ENCODE measurements around the gene SERPINA1. TPM values are rescaled to one million over a fixed set of nuclear protein-coding genes. Genes with fewer than 3 reads are reported as not detected.

The SERPINA1 gene
- total and polyA plus RNA-seq, 4 donors = 10,220 to 47,972 (median 25,583) TPM

GRCh38 chr14:94361682-94362081 is 26.7 kb downstream of the SERPINA1 start:
- Histone ChIP-seq H3K27me3 (ENCODE audit: control insufficient read depth in 4 of 4, insufficient read depth in 4 of 4, low read length in 3 of 4) (no peaks in the 10 kb centered on the region), H3K9me3 (ENCODE audit: control insufficient read depth in 4 of 4, low read length in 3 of 4) (no peaks in the 10 kb centered on the region), H3K27ac (ENCODE audit: low read depth in 1 of 2, low read length in 2 of 2) (no peak overlapping the region), H3K4me3 (ENCODE audit: low read depth in 1 of 3, low read length in 3 of 3) (no peak overlapping the region), H3K36me3 (ENCODE audit: control insufficient read depth in 4 of 4, insufficient read depth in 3 of 4, low read depth in 1 of 4, low read length in 3 of 4) (no peaks in the 10 kb centered on the region), H3K4me1 (ENCODE audit: control insufficient read depth in 4 of 4, insufficient read depth in 4 of 4, low read length in 3 of 4) (peaks cover 0 to 5% (median 1%) of the 10 kb centered on the region in 4 donors), H3K9ac (ENCODE audit: low read depth in 1 of 2, low read length in 2 of 2) (no peak overlapping the region)
- 95% methylated on average over 6 of the region's 7 CpGs for WGBS
- TF ChIP-seq REST (IDR thresholded peaks at IDR 0.05) = no peak
- TF ChIP-seq JUND (IDR thresholded peaks at IDR 0.05) = no peak
- TF ChIP-seq HNF4A (conservative IDR thresholded peaks at IDR 0.05) = no peak
- TF ChIP-seq TAF1 (conservative IDR thresholded peaks at IDR 0.05) = no peak
- TF ChIP-seq EGR1 (IDR thresholded peaks at IDR 0.05; ENCODE audit: low read depth in 2 of 2) = no peak
- no peak for TF ChIP-seq HNF4G (IDR thresholded peaks at IDR 0.05)
- TF ChIP-seq SP1 (IDR thresholded peaks at IDR 0.05) = no peak
- TF ChIP-seq FOXA1 (IDR thresholded peaks at IDR 0.05) = no peak
- no peak for TF ChIP-seq RXRA (IDR thresholded peaks at IDR 0.05)
- TF ChIP-seq GABPA (IDR thresholded peaks at IDR 0.05 in 1 of 2, conservative IDR thresholded peaks at IDR 0.05 in 1 of 2) = no peak
- DNase-seq (ENCODE audit: low spot score) = peak; percentile 16

- H3K9ac ChIP-seq (ENCODE audit: low read depth in 1 of 2, low read length in 2 of 2) = no peak overlapping the region
Observed at GRCh38 chr14:94360945-94361565, 27.3 kb downstream of the SERPINA1 start.

More at GRCh38 chr14:94360945-94361565, 27.3 kb downstream of the SERPINA1 start:
- H3K4me1 ChIP-seq (ENCODE audit: control insufficient read depth in 4 of 4, insufficient read depth in 4 of 4, low read length in 3 of 4) = peaks cover 0 to 7% (median 5%) of the 10 kb centered on the region in 4 donors
- WGBS = 73% methylated on average over 7 of the region's 7 CpGs
- no peak overlapping the region for H3K27ac ChIP-seq (ENCODE audit: low read depth in 1 of 2, low read length in 2 of 2)
- no peak overlapping the region for H3K4me3 ChIP-seq (ENCODE audit: low read depth in 1 of 3, low read length in 3 of 3)
- H3K36me3 ChIP-seq (ENCODE audit: control insufficient read depth in 4 of 4, insufficient read depth in 3 of 4, low read depth in 1 of 4, low read length in 3 of 4) = no peaks in the 10 kb centered on the region
- H3K27me3 ChIP-seq (ENCODE audit: control insufficient read depth in 4 of 4, insufficient read depth in 4 of 4, low read length in 3 of 4) = no peaks in the 10 kb centered on the region
- TF ChIP-seq CTCF (IDR thresholded peaks at IDR 0.05; ENCODE audit: low read depth, low read length, missing input control) = no peak
- TF ChIP-seq NR2F2 (IDR thresholded peaks at IDR 0.05) = peak; percentile 58
- peak; percentile 26 for TF ChIP-seq HNF4G (IDR thresholded peaks at IDR 0.05)
- peak; percentile 55 to 79 for TF ChIP-seq HNF4A (conservative IDR thresholded peaks at IDR 0.05)
- DNase-seq (ENCODE audit: low spot score) = peak; percentile 25
- no peaks in the 10 kb centered on the region for H3K9me3 ChIP-seq (ENCODE audit: control insufficient read depth in 4 of 4, low read length in 3 of 4)
